Measurements from ENCODE around the gene KIAA0586.

- no peak for TF ChIP-seq CTCF (IDR thresholded peaks at IDR 0.05)
- TF ChIP-seq ZSCAN18 (CRISPR knock-in tag; IDR thresholded peaks at IDR 0.05), result no peak
- no peak for TF ChIP-seq ZNF263 (CRISPR knock-in tag; IDR thresholded peaks at IDR 0.05; ENCODE audit: low read depth)
- no peak for TF ChIP-seq E2F5 (CRISPR knock-in tag; IDR thresholded peaks at IDR 0.05)
- no peak for TF ChIP-seq USF1 (CRISPR knock-in tag; IDR thresholded peaks at IDR 0.05)
- TF ChIP-seq, protein P1, sequence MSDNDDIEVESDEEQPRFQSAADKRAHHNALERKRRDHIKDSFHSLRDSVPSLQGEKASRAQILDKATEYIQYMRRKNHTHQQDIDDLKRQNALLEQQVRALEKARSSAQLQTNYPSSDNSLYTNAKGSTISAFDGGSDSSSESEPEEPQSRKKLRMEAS (CRISPR knock-in tag; IDR thresholded peaks at IDR 0.05), result no peak
- TF ChIP-seq FOXK1 (CRISPR knock-in tag; IDR thresholded peaks at IDR 0.05), result no peak
- no peak for TF ChIP-seq AFF4 (CRISPR knock-in tag; IDR thresholded peaks at IDR 0.05; ENCODE audit: borderline replicate concordance)
- TF ChIP-seq FOXP1 (CRISPR knock-in tag; IDR thresholded peaks at IDR 0.05; ENCODE audit: borderline replicate concordance), result no peak
- TF ChIP-seq CREB1 (CRISPR knock-in tag; IDR thresholded peaks at IDR 0.05), result no peak
- TF ChIP-seq ZNF512 (CRISPR knock-in tag; IDR thresholded peaks at IDR 0.05; ENCODE audit: borderline replicate concordance), result no peak
- no peak for TF ChIP-seq ATF3 (CRISPR knock-in tag; conservative IDR thresholded peaks at IDR 0.05)
- TF ChIP-seq, protein P2, sequence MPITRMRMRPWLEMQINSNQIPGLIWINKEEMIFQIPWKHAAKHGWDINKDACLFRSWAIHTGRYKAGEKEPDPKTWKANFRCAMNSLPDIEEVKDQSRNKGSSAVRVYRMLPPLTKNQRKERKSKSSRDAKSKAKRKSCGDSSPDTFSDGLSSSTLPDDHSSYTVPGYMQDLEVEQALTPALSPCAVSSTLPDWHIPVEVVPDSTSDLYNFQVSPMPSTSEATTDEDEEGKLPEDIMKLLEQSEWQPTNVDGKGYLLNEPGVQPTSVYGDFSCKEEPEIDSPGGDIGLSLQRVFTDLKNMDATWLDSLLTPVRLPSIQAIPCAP (CRISPR knock-in tag; IDR thresholded peaks at IDR 0.05), result no peak
Observed at GRCh38 chr14:58584383-58584782, 156.9 kb downstream of the KIAA0586 start.
